Measurements from ENCODE around the gene DBNDD1.

DNA sequence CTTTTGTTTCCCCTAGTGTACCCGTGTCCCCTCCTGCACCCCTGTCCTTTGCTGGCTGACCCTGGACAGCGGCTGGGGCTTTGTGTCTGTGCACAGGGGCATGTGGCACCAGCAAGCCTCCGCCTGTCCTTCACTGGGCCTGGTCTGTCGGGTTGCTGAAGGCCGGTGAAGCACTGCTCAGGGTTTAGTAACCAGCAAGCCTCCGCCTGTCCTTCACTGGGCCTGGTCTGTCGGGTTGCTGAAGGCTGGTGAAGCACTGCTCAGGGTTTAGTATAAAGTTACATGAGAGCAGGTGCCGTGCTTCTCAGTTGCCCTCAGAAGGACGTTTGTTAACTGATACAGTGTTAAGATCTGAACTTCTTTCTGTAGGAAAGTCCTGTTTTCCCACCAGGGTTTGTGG, 36.9 kb downstream of the DBNDD1 start:
- TF ChIP-seq, protein P1, sequence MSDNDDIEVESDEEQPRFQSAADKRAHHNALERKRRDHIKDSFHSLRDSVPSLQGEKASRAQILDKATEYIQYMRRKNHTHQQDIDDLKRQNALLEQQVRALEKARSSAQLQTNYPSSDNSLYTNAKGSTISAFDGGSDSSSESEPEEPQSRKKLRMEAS (IDR thresholded peaks at IDR 0.05), result no peak
- no peak for TF ChIP-seq CTCF (IDR thresholded peaks at IDR 0.05; ENCODE audit: low read depth, low read length, missing input control)
